Gastrocnemius medialis (tissue), 4 donors: Measurements from ENCODE around the gene MEGF10.

Experiments used
- CTCF ChIP-seq, 5 experiments: fragments of 450-650 bp in 3 of 5; fragments of 200-600 bp in 2 of 5; sonication (generic) in 2 of 5; IDR thresholded peaks in 4 of 5; conservative IDR thresholded peaks in 1 of 5; 1 replicate in 4 of 5; 2 replicates in 1 of 5; pipeline ENCODE4 v1.5.1; 2016 to 2019; ENCODE audit warnings: antibody characterized with exemption in 5 of 5, mild to moderate bottlenecking in 3 of 5, moderate library complexity in 3 of 5
- POLR2A ChIP-seq, 2 donors: fragments of 450-650 bp; IDR thresholded peaks; one replicate each; pipeline ENCODE4 v1.6.1; 2017; ENCODE audit warnings: antibody characterized with exemption in 2 of 2, mild to moderate bottlenecking in 2 of 2, moderate library complexity in 2 of 2

GRCh38 chr5:127306036-127306435 is 15.4 kb downstream of the MEGF10 start:
- no peak for TF ChIP-seq CTCF (IDR thresholded peaks at IDR 0.05 in 4 of 5, conservative IDR thresholded peaks at IDR 0.05 in 1 of 5)
- no peak for TF ChIP-seq POLR2A (IDR thresholded peaks at IDR 0.05)
